HepG2 (cell line): ENCODE measurements around the gene TOE1. TPM values are rescaled to one million over a fixed set of nuclear protein-coding genes. Genes with fewer than 3 reads are reported as not detected.
A peak's percentile ranks its signal among the peaks of the same experiment; 100 is the strongest.

Experiments used
- AKAP8 ChIP-seq: sonication (generic); formaldehyde crosslinking; IDR thresholded peaks from 2 replicates; pipeline ENCODE4 v1.5.1; 2020; ENCODE audit warnings: mild to moderate bottlenecking, missing genetic modification reagents
- FLYWCH1 ChIP-seq: sonication (generic); formaldehyde crosslinking; IDR thresholded peaks from 2 replicates; pipeline ENCODE4 v1.8.1; 2023; ENCODE audit warnings: mild to moderate bottlenecking, missing genetic modification reagents
- JUND ChIP-seq: sonication (generic); formaldehyde crosslinking; IDR thresholded peaks from 2 replicates; pipeline ENCODE4 v1.8.0; 2022; ENCODE audit warnings: mild to moderate bottlenecking, missing genetic modification reagents
- MED13 ChIP-seq: sonication (generic); formaldehyde crosslinking; IDR thresholded peaks from 2 replicates; pipeline ENCODE4 v1.5.0; 2020; ENCODE audit warnings: missing genetic modification reagents
- NPAS2 ChIP-seq: sonication (generic); formaldehyde crosslinking; IDR thresholded peaks from 2 replicates; pipeline ENCODE4 v1.8.0; 2022; ENCODE audit warnings: mild to moderate bottlenecking, missing genetic modification reagents, borderline replicate concordance
- POGZ ChIP-seq: sonication (generic); formaldehyde crosslinking; IDR thresholded peaks from 2 replicates; pipeline ENCODE4 v1.4.0; 2020; ENCODE audit warnings: mild to moderate bottlenecking, missing genetic modification reagents
- PTBP1 ChIP-seq: fragments of 200-400 bp; formaldehyde crosslinking; IDR thresholded peaks from 2 replicates; pipeline ENCODE4 v1.6.1; 2018; ENCODE audit warnings: low read length, low read depth; ENCODE audit not compliant: poor library complexity, severe bottlenecking
- RNF2 ChIP-seq: fragments of 450-650 bp; conservative IDR thresholded peaks from 2 replicates; pipeline ENCODE4 v1.6.1; 2016; ENCODE audit warnings: low read depth
- ZBTB7A ChIP-seq: sonication (generic); formaldehyde crosslinking; IDR thresholded peaks from 2 replicates; pipeline ENCODE4 v1.8.0; 2022; ENCODE audit warnings: mild to moderate bottlenecking, missing genetic modification reagents
- ZKSCAN1 ChIP-seq: fragments of 150-350 bp; IDR thresholded peaks from 2 replicates; pipeline ENCODE4 v1.6.1; 2014; ENCODE audit warnings: low read length
- ZNF232 ChIP-seq: sonication (generic); formaldehyde crosslinking; IDR thresholded peaks from 2 replicates; pipeline ENCODE4 v1.4.0; 2020; ENCODE audit warnings: missing genetic modification reagents, borderline replicate concordance
- ZNF264 ChIP-seq: sonication (generic); formaldehyde crosslinking; IDR thresholded peaks from 2 replicates; pipeline ENCODE4 v1.4.0; 2020; ENCODE audit warnings: missing genetic modification reagents
- ZNF780A ChIP-seq: sonication (generic); formaldehyde crosslinking; IDR thresholded peaks from 2 replicates; pipeline ENCODE4 v1.8.0; 2022; ENCODE audit warnings: mild to moderate bottlenecking, missing genetic modification reagents, moderate library complexity
- ZNF816 ChIP-seq: sonication (generic); formaldehyde crosslinking; IDR thresholded peaks from 2 replicates; pipeline ENCODE4 v1.8.0; 2022; ENCODE audit warnings: missing genetic modification reagents, mild to moderate bottlenecking, borderline replicate concordance
- polyA plus RNA-seq, 8 experiments: library from polyadenylated mRNA; depleted of rRNA in 3 of 8; stranded (reverse) in 7 of 8; unstranded in 1 of 8; fragments of >200 nt; fragmentation: Illumina TruSeq in 4 of 8; extraction: Trizol in 4 of 8; gene quantifications; 2 replicates each; pipeline versions ENCODE4 v1.2.1 to v1.2.3, GENCODE V29; 2011 to 2016; ENCODE audit warnings: low read depth in 4 of 8, missing spikeins in 1 of 8, mixed read lengths in 1 of 8; ENCODE audit not compliant: insufficient read depth in 1 of 8
- total RNA-seq, 5 experiments: library from RNA; depleted of rRNA; stranded (reverse); fragments of >200 nt; fragmentation: Illumina TruSeq; extraction: Trizol; gene quantifications; 2 replicates each; pipeline ENCODE4 v1.2.3, GENCODE V29; 2016; ENCODE audit warnings: low read depth in 1 of 5
- TF ChIP-seq, protein P1 (sequence below): sonication (generic); formaldehyde crosslinking; IDR thresholded peaks from 2 replicates; pipeline ENCODE4 v1.9.0; 2021; ENCODE audit warnings: missing genetic modification reagents, mild to moderate bottlenecking, borderline replicate concordance
- TF ChIP-seq, protein P2 (sequence below): sonication (generic); formaldehyde crosslinking; IDR thresholded peaks from 2 replicates; pipeline ENCODE4 v1.4.0; 2020; ENCODE audit warnings: missing genetic modification reagents
- TF ChIP-seq, protein P3 (sequence below): sonication (generic); formaldehyde crosslinking; IDR thresholded peaks from 2 replicates; pipeline ENCODE4 v1.8.0; 2022; ENCODE audit warnings: missing genetic modification reagents, low read depth, mild to moderate bottlenecking, borderline replicate concordance
- TF ChIP-seq, protein P4 (sequence below): IDR thresholded peaks from 2 replicates; pipeline ENCODE4 v1.6.1; 2016; ENCODE audit warnings: low read depth, control low read depth
- TF ChIP-seq, protein P5 (sequence below): sonication (generic); formaldehyde crosslinking; IDR thresholded peaks from 2 replicates; pipeline ENCODE4 v1.4.0; 2020; ENCODE audit warnings: low read depth, mild to moderate bottlenecking, missing genetic modification reagents
- TF ChIP-seq, protein P6 (sequence below): sonication (generic); formaldehyde crosslinking; IDR thresholded peaks from 2 replicates; pipeline ENCODE4 v1.5.0; 2020; ENCODE audit warnings: missing genetic modification reagents

The TOE1 gene
- total and polyA plus RNA-seq, 2 of the 13 experiments (the other 11 are each of a cell fraction or from before 2014, with no cell fraction given), result 14.1 to 19.0 TPM

DNA sequence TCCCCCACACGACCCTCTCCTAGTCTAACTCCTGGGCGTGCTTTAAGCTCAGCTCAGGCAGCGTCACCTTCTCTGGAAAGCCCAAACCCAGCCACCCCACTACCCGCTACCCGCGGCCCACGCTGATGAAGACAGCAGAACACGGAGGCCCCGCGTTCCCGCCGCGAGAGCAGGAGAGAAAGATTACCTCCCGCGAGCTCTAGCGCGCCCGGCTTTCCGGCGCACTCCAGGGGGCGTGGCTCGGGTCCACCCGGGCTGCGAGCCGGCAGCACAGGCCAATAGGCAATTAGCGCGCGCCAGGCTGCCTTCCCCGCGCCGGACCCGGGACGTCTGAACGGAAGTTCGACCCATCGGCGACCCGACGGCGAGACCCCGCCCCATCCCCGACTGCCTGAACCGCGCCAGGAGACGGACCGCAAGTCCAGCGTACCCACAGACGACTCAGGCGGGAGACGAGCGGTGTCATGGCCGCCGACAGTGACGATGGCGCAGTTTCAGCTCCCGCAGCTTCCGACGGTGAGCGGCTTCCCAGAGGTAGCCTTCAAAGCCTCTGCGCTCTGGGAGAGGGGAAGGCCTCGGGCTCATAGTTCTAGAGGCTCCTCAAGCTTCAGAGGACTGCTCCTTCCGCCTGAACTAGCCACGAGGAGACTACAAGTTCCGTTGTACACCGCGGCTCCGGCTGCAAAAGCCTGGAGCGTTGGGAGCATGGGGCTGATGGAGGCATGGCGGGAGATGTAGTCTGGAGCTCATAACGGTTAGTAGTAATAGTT lies at the start of gene TOE1, which contains the start of gene MUTYH (continued):
- TF ChIP-seq, protein P1, sequence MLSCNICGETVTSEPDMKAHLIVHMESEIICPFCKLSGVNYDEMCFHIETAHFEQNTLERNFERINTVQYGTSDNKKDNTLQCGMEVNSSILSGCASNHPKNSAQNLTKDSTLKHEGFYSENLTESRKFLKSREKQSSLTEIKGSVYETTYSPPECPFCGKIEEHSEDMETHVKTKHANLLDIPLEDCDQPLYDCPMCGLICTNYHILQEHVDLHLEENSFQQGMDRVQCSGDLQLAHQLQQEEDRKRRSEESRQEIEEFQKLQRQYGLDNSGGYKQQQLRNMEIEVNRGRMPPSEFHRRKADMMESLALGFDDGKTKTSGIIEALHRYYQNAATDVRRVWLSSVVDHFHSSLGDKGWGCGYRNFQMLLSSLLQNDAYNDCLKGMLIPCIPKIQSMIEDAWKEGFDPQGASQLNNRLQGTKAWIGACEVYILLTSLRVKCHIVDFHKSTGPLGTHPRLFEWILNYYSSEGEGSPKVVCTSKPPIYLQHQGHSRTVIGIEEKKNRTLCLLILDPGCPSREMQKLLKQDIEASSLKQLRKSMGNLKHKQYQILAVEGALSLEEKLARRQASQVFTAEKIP, result no peak
- TF ChIP-seq FLYWCH1 (CRISPR knock-in tag) (no peak), ZNF780A (no peak), ZNF264 (no peak; the same call in 1 of the 2 replicates), ZBTB7A (CRISPR knock-in tag) (peak; percentile 85), ZNF232 (CRISPR knock-in tag) (peak; percentile 41; the same call in 1 of the 2 replicates), AKAP8 (0 out of 2 replicates have a peak, but pooled peaks have one; percentile 78), NPAS2 (CRISPR knock-in tag) (no peak), MED13 (CRISPR knock-in tag) (no peak), PTBP1 (no peak), ZNF816 (CRISPR knock-in tag) (no peak), POGZ (peak; percentile 88), RNF2 (no peak; the same call in 1 of the 2 replicates), ZKSCAN1 (no peak), JUND (peak; percentile 60; the same call in 1 of the 2 replicates)
- TF ChIP-seq, protein P2, sequence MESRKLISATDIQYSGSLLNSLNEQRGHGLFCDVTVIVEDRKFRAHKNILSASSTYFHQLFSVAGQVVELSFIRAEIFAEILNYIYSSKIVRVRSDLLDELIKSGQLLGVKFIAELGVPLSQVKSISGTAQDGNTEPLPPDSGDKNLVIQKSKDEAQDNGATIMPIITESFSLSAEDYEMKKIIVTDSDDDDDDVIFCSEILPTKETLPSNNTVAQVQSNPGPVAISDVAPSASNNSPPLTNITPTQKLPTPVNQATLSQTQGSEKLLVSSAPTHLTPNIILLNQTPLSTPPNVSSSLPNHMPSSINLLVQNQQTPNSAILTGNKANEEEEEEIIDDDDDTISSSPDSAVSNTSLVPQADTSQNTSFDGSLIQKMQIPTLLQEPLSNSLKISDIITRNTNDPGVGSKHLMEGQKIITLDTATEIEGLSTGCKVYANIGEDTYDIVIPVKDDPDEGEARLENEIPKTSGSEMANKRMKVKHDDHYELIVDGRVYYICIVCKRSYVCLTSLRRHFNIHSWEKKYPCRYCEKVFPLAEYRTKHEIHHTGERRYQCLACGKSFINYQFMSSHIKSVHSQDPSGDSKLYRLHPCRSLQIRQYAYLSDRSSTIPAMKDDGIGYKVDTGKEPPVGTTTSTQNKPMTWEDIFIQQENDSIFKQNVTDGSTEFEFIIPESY (CRISPR knock-in tag), result no peak
- TF ChIP-seq, protein P3, sequence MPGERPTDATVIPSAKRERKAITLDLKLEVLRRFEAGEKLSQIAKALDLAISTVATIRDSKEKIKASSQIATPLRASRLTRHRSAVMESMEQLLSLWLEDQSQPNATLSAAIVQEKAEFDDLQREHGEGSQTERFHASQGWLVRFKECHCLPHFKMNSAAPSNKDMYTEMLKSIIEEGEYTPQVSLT (CRISPR knock-in tag), result no peak
- TF ChIP-seq, protein P4, sequence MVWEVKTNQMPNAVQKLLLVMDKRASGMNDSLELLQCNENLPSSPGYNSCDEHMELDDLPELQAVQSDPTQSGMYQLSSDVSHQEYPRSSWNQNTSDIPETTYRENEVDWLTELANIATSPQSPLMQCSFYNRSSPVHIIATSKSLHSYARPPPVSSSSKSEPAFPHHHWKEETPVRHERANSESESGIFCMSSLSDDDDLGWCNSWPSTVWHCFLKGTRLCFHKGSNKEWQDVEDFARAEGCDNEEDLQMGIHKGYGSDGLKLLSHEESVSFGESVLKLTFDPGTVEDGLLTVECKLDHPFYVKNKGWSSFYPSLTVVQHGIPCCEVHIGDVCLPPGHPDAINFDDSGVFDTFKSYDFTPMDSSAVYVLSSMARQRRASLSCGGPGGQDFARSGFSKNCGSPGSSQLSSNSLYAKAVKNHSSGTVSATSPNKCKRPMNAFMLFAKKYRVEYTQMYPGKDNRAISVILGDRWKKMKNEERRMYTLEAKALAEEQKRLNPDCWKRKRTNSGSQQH (CRISPR knock-in tag), result no peak
- TF ChIP-seq, protein P5, sequence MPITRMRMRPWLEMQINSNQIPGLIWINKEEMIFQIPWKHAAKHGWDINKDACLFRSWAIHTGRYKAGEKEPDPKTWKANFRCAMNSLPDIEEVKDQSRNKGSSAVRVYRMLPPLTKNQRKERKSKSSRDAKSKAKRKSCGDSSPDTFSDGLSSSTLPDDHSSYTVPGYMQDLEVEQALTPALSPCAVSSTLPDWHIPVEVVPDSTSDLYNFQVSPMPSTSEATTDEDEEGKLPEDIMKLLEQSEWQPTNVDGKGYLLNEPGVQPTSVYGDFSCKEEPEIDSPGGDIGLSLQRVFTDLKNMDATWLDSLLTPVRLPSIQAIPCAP (CRISPR knock-in tag), result 0 out of 2 replicates have a peak, but pooled peaks have one; percentile 16
- TF ChIP-seq, protein P6, sequence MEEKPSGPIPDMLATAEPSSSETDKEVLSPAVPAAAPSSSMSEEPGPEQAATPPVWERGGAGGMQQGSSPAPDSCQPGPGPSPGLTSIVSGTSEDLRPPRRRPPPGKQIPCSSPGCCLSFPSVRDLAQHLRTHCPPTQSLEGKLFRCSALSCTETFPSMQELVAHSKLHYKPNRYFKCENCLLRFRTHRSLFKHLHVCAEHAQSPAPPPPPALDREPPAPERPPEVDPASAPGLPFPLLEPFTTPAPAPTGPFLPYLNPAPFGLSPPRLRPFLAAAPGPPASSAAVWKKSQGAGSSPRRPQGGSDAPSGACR (CRISPR knock-in tag), result peak; percentile 94
